Large intestine (tissue), 3 donors: ENCODE results near the gene ASXL1. TPM values are rescaled to one million over a fixed set of nuclear protein-coding genes. Genes with fewer than 3 reads are reported as not detected.

ENCODE experiments used
- DNase-seq, 2 donors: peaks; one replicate each; pipeline versions ENCODE4 v3.0.0 to v3.0.0-alpha.2; 2013
- H3K27ac ChIP-seq: one replicate; pipeline ENCODE4 v1.5.1; 2013; ENCODE audit warnings: low read length
- H3K27me3 ChIP-seq: 2 replicates; pipeline ENCODE4 v1.6.1; 2013; ENCODE audit warnings: low read length; ENCODE audit not compliant: control insufficient read depth, insufficient read depth
- H3K36me3 ChIP-seq: 2 replicates; pipeline ENCODE4 v1.6.1; 2013; ENCODE audit warnings: low read length; ENCODE audit not compliant: control insufficient read depth, insufficient read depth
- H3K4me1 ChIP-seq: one replicate; pipeline ENCODE4 v1.6.1; 2013; ENCODE audit warnings: low read length; ENCODE audit not compliant: control insufficient read depth, insufficient read depth
- H3K4me3 ChIP-seq: one replicate; pipeline ENCODE4 v1.5.1; 2013; ENCODE audit warnings: low read length
- H3K9me3 ChIP-seq: one replicate; pipeline ENCODE4 v1.6.1; 2013; ENCODE audit warnings: mild to moderate bottlenecking, low read depth, low read length, moderate library complexity; ENCODE audit not compliant: control insufficient read depth
- WGBS: methylation state at CpG from one replicate; pipeline ENCODE4 v1.1.5; 2013; ENCODE audit warnings: low lambda C conversion rate; ENCODE audit not compliant: insufficient coverage; 5-methylcytosine and 5-hydroxymethylcytosine counted together
- polyA plus RNA-seq: library from polyadenylated mRNA; unstranded; fragments of 120-200 nt; gene quantifications from one replicate; pipeline ENCODE4 v1.2.1, GENCODE V29; 2013

Gene ASXL1
- polyA plus RNA-seq, 1 donor, result 69.3 TPM

GRCh38 chr20:32487381-32487780 lies 129.2 kb downstream of the ASXL1 start:
- Histone ChIP-seq H3K27ac (no peak overlapping the region), H3K27me3 (no peaks in the 10 kb centered on the region), H3K4me1 (peaks cover 14% of the 10 kb centered on the region), H3K9me3 (peaks cover 4% of the 10 kb centered on the region), H3K36me3 (no peaks in the 10 kb centered on the region), H3K4me3 (no peak overlapping the region)
- no CpG with 5 or more reads among the region's 3 CpGs for WGBS
- DNase-seq, result no peak

GRCh38 chr20:32488066-32488838 lies 130.1 kb downstream of the ASXL1 start:
- peaks cover 14% of the 10 kb centered on the region for H3K4me1 ChIP-seq
- H3K36me3 ChIP-seq, result no peaks in the 10 kb centered on the region
- no peak overlapping the region for H3K27ac ChIP-seq
- no peak overlapping the region for H3K4me3 ChIP-seq
- H3K9me3 ChIP-seq, result peaks cover 4% of the 10 kb centered on the region
- no peak for DNase-seq
- no peaks in the 10 kb centered on the region for H3K27me3 ChIP-seq
- 100% methylated on average over 2 of the region's 7 CpGs for WGBS

Other genes starting within 250 kb of the ASXL1 start
- gene TM9SF4, start 248.6 kb upstream of the ASXL1 start, polyA plus RNA-seq, result 72.7 TPM
- gene PLAGL2, start 150.6 kb upstream of the ASXL1 start, polyA plus RNA-seq, result 118 TPM
- gene POFUT1, start 150.5 kb upstream of the ASXL1 start, polyA plus RNA-seq, result 147 TPM
- 47.9 TPM for gene KIF3B, start 80.7 kb upstream of the ASXL1 start, polyA plus RNA-seq
- gene NOL4L, start 227.0 kb downstream of the ASXL1 start, polyA plus RNA-seq, result 81.7 TPM